GM10266 (cell line): ENCODE measurements around the gene DBH.

Experiments
- DNase-seq: peaks from one replicate; pipeline ENCODE4 v3.0.0; 2012; ENCODE audit errors: extremely low spot score
- TF ChIP-seq, protein P1 (sequence below): IDR thresholded peaks from 2 replicates; pipeline ENCODE4 v1.5.1; 2012; ENCODE audit warnings: mild to moderate bottlenecking, low read depth; ENCODE audit not compliant: control insufficient read depth, insufficient read depth; ENCODE audit errors: missing control alignments

Gene DBH

DNA sequence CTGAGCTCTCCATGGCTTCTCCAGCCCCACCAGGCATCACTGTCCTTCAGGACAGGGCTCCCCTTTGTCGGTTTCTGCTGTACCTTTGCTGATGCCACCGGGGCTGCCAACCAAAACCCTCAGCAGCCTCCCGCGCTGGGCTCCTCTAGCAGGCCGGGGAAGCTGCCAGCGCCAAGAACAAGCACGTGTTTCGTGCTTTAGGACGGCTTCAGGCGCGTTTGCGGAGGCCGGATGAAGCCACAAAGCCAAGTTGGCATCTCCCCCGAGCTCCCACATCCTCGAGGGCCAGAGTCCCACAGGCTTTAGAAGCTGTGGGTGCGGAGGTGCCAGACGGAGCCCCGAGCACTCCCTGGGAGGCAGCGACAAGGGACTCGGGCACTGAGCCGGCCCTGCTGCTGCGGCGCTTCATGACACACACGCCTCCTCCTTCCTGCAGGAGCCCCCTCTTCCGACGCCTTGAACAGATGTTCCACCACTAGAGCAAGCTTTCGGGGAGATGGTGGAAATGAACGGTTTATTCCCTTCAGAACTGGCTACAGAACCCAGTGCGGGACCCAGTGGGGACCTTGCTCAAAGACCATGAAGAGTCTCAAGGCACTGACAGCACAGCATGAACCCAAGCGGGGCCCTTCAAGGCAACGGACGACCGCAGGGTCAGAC lies 65.3 kb downstream of the DBH start:
- DNase-seq, result no peak
- TF ChIP-seq, protein P1, sequence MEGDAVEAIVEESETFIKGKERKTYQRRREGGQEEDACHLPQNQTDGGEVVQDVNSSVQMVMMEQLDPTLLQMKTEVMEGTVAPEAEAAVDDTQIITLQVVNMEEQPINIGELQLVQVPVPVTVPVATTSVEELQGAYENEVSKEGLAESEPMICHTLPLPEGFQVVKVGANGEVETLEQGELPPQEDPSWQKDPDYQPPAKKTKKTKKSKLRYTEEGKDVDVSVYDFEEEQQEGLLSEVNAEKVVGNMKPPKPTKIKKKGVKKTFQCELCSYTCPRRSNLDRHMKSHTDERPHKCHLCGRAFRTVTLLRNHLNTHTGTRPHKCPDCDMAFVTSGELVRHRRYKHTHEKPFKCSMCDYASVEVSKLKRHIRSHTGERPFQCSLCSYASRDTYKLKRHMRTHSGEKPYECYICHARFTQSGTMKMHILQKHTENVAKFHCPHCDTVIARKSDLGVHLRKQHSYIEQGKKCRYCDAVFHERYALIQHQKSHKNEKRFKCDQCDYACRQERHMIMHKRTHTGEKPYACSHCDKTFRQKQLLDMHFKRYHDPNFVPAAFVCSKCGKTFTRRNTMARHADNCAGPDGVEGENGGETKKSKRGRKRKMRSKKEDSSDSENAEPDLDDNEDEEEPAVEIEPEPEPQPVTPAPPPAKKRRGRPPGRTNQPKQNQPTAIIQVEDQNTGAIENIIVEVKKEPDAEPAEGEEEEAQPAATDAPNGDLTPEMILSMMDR, result no peak

DNA sequence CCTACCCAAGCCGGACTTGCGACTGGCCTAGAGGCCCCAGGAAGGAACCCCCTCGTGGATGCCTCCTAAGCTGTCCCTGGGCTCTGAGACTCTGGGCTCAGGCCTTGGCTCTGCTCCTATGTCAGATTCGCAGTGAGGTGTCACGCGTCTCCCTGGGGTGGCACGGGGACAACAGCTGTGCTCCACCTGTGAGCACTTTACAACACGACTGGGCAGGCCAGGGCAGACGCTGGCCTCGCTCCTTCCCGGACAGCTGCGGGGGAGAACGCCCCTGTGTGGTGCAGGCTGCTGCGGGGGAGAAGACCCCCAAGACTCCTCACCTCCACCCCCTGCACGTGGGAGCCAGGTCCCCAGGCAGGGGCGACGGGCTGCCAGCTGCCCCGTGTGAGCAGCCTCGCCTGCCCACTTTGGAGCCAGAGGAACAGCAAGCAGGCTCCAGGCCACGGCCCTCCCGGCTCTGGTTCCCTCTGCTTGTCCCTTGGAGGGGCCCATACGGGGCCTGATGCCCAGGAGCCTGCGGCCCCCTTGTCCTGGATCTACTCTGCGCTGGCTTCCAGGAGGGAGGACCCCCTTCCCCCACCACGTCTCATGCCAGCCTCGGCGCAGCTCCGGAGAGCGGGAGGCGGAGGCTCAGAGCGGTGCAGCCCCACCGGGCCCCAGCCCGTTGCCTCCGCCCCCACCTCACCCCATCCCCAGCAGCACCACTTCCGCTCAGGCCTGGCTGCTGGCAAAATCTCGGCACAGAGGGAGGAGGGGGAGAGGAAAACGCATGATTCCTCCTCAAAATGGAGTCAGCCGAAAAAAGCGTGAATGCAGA lies 66.0 kb downstream of the DBH start:
- TF ChIP-seq, protein P1, result no peak
- no peak for DNase-seq

DNA sequence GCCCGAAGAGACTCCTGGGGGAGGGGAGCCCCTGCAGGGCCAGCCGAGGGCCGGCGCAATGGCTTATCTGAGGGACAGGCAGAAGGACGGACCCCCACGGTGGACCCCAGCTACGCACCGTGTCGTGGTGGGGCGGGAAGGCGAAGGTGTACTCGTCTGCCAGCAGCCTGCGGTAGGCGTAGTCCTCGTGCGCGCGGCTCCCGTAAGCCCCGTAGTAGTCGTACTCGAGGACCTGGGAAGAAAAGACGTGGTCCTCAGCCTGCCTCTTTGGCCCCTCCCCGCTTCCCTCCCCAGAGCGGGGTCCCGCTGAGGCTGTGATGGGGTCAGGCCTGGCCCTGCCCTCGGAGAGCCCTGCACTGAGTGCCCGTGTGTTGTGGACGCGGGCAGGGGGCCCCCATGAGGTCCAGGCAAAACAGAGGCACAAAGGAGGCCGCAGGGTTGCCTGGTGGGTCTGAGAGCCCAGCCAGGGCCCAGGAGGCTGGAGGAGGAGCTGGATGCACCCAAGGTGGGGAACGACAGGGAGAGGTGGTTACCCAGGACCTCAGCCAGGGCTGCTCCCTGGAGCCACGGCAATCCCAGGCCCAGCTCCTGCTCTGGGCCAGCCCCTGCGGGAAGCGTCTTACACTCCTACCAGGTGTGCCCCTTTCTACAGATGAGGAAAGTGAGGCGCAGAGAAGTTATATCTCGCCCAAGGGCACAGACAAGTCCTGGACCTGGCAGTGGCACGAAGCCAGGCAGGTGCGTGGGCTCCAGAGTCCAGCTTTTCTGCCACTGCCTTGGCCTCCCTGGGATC lies 66.8 kb downstream of the DBH start:
- TF ChIP-seq, protein P1, result no peak
- no peak for DNase-seq

DNA sequence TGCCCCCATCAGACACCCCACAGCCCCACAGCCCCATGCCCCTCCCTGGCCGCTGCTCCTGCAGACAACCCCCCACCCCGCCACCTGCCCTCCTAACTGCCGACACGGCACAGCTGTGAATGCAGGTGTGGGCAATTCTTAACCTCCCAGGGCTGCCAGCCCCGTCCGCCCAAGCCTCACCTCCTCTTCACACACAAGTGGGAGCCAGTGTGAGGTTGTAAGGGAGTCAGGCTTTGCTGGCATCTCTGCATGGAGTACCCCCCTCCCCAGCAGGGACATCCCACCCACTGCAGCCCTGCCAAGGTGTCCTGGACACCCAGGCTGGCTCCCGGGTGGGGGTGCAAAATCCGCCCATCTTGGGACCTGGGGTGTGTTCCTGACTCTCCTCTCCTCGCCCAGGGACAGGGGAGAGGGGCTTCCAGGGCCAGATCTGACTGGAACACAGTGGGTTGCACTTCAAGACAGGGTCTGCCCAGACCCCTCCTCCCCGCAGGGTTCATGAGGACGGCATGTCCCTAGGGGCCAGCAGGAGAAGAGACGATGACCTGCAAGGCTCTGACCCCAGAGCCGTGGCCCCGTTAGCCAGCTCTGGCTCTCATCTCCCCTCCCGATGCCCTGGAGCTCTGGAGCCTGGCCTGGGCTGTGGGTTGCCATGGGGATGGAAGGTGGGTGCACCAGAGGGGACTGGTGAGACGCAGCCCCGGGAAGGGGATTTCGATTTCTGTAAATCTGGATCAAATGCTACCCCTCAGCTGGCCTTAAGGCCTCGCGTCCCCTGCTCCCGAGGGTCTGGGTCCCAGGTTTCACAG lies 67.6 kb downstream of the DBH start:
- TF ChIP-seq, protein P1, result no peak
- DNase-seq, result no peak

DNA sequence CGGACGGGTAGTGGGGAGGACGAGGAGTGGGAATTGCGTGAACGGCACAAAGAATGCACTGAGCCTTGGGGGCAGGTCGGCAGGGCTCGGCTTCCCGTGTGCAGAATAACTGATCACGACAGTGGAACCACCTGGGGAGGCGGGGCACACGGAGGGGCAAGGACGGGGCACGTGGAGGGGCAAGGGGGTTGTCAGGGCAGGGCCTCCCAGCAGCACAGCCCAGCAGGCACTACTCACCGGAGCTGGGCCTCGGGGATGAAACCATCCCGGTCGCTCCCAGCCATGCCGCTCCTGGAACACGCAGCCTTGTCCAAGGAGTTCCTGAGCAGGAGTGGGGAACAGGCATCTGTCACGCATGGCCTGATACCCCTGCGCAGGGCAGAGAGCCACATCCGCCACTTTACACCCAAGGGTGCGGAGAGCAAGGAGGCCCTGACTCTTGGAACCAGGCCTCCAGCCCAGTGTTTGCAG lies 68.6 kb downstream of the DBH start:
- TF ChIP-seq, protein P1, result no peak
- no peak for DNase-seq

DNA sequence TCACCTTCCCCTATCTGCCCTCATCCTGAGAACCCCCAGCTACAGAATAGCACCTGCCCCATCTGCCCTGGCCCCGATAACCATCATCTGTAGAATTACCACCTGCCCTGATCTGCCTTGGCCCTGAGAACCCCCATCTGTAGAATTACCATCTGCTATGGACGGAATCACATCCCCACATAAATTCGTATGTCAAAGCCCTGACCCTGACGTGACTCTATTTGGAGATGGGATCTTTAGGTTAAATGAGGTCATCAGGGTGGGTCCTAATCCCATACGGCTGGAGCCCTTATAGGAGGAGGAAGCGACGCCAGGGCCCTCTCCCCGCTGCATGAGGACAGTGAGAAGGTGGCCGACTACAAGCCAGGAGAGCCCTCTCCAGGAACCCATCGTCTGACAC lies 69.4 kb downstream of the DBH start:
- DNase-seq, result no peak

More for the DNA sequence above, 69.4 kb downstream of the DBH start:
- TF ChIP-seq, protein P1, result no peak
